ENCODE results near the gene SMYD3. TPM values are rescaled to one million over a fixed set of nuclear protein-coding genes. Genes with fewer than 3 reads are reported as not detected.
"Not testable (repeated sequence)": the region's sequence is repeated elsewhere in the genome, so short reads cannot be mapped to it uniquely, and the experiment has no call there.

The SMYD3 gene
- total RNA-seq, 2 donors from 2014 or later: 8.8 to 19.0 TPM

GRCh38 chr1:246074421-246074820 is 432.7 kb downstream of the SMYD3 start:
- Histone ChIP-seq H3K36me3 (no peaks in the 10 kb centered on the region), H3K27me3 (replicated peaks; ENCODE audit: insufficient read depth) (no peaks in the 10 kb centered on the region), H3K4me3 (no peak overlapping the region), H3K9me3 (no peaks in the 10 kb centered on the region), H3K4me1 (ENCODE audit: control insufficient read depth in 1 of 2, low read depth in 2 of 2) (no peaks in the 10 kb centered on the region), H3K27ac (no peak overlapping the region)
- TF ChIP-seq CTCF (IDR thresholded peaks at IDR 0.05): no peak
- no peak for DNase-seq (ENCODE audit: low spot score)
- ATAC-seq (ENCODE audit: insufficient number of reproducible peaks, low FRiP score, low read depth): no peak

GRCh38 chr1:246072456-246072955 is 434.6 kb downstream of the SMYD3 start:
- Histone ChIP-seq H3K27me3 (replicated peaks; ENCODE audit: insufficient read depth) (no peaks in the 10 kb centered on the region), H3K27ac (no peak overlapping the region), H3K9me3 (no peaks in the 10 kb centered on the region), H3K4me1 (ENCODE audit: control insufficient read depth in 1 of 2, low read depth in 2 of 2) (no peaks in the 10 kb centered on the region), H3K4me3 (no peak overlapping the region), H3K36me3 (no peaks in the 10 kb centered on the region)
- ATAC-seq (ENCODE audit: insufficient number of reproducible peaks, low FRiP score, low read depth) (no peak), DNase-seq (ENCODE audit: low spot score) (no peak)
- no peak for TF ChIP-seq CTCF (IDR thresholded peaks at IDR 0.05)

- not testable (repeated sequence) for DNase-seq (ENCODE audit: low spot score); H3K4me3 ChIP-seq; H3K36me3 ChIP-seq; H3K9me3 ChIP-seq; H3K27me3 ChIP-seq (replicated peaks; ENCODE audit: insufficient read depth); H3K27ac ChIP-seq; H3K4me1 ChIP-seq (ENCODE audit: control insufficient read depth in 1 of 2, low read depth in 2 of 2); ATAC-seq (ENCODE audit: insufficient number of reproducible peaks, low FRiP score, low read depth)
These were observed 435.1 kb downstream of the SMYD3 start for GRCh38 chr1:246071981-246072380.

GRCh38 chr1:246071561-246071960 is 435.5 kb downstream of the SMYD3 start:
- not testable (repeated sequence) for H3K4me1 ChIP-seq (ENCODE audit: control insufficient read depth in 1 of 2, low read depth in 2 of 2); DNase-seq (ENCODE audit: low spot score); H3K9me3 ChIP-seq; ATAC-seq (ENCODE audit: insufficient number of reproducible peaks, low FRiP score, low read depth); H3K27me3 ChIP-seq (replicated peaks; ENCODE audit: insufficient read depth); H3K36me3 ChIP-seq; H3K27ac ChIP-seq; H3K4me3 ChIP-seq

GRCh38 chr1:246069581-246069980 is 437.5 kb downstream of the SMYD3 start:
- Histone ChIP-seq H3K27ac (no peak overlapping the region), H3K27me3 (replicated peaks; ENCODE audit: insufficient read depth) (no peaks in the 10 kb centered on the region), H3K4me3 (no peak overlapping the region), H3K4me1 (ENCODE audit: control insufficient read depth in 1 of 2, low read depth in 2 of 2) (no peaks in the 10 kb centered on the region), H3K36me3 (no peaks in the 10 kb centered on the region), H3K9me3 (no peaks in the 10 kb centered on the region)
- TF ChIP-seq CTCF (IDR thresholded peaks at IDR 0.05): no peak
- no peak for DNase-seq (ENCODE audit: low spot score)
- no peak for ATAC-seq (ENCODE audit: insufficient number of reproducible peaks, low FRiP score, low read depth)

GRCh38 chr1:246068619-246069509 is 438.2 kb downstream of the SMYD3 start:
- ATAC-seq (ENCODE audit: insufficient number of reproducible peaks, low FRiP score, low read depth) (no peak), DNase-seq (ENCODE audit: low spot score) (no peak)
- no peak overlapping the region for H3K27ac ChIP-seq
- no peaks in the 10 kb centered on the region for H3K36me3 ChIP-seq
- H3K4me1 ChIP-seq (ENCODE audit: control insufficient read depth in 1 of 2, low read depth in 2 of 2): no peaks in the 10 kb centered on the region
- no peak for TF ChIP-seq CTCF (IDR thresholded peaks at IDR 0.05)
- H3K9me3 ChIP-seq: no peaks in the 10 kb centered on the region
- H3K27me3 ChIP-seq (replicated peaks; ENCODE audit: insufficient read depth): no peaks in the 10 kb centered on the region
- no peak overlapping the region for H3K4me3 ChIP-seq
